Kidney capillary endothelial cell (primary cell): Measurements from ENCODE around the gene TRAPPC10.

Source experiments
- DNase-seq: peaks from one replicate; pipeline ENCODE4 v3.0.0-alpha.2; 2018; ENCODE audit warnings: low spot score

The TRAPPC10 gene

DNA sequence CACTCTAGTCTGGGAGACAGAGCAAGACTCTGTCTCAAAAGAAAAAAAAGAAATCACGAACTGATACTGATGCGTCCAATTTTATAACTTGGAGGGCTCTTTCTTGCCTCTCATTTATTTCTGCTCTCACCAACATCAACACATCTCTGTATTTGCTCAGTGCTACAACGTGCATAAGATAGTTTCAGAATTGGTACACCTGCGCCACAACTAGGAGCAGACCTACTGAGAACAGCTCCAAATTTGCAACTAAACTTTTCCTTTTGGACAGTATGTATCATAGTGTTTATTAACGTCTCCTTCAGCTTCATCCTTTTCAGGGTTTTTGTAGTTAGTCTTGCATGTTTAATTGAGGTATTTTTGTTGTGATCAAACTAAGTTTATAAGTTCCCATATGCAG, 27.7 kb downstream of the TRAPPC10 start:
- DNase-seq, result no peak

DNA sequence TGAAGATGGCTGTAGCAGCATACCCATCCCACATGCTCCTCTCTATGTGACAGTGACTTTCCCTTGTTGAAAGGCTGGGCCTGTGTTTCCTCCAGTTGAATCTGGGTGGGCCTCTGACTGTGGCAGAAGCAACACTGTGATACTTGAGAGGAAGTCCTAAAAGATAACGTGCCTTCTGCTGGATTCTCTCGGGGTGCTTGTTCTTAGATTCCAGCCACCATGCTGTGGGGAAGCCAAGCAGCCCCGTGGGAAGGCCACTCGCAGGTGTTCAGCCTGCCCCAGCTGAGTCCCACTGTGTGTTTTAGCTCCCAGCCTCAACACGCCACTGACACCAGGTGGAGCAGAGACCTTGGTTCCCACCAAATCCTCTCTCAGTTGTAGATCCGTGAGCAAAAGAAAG, 31.5 kb downstream of the TRAPPC10 start:
- DNase-seq, result no peak

DNA sequence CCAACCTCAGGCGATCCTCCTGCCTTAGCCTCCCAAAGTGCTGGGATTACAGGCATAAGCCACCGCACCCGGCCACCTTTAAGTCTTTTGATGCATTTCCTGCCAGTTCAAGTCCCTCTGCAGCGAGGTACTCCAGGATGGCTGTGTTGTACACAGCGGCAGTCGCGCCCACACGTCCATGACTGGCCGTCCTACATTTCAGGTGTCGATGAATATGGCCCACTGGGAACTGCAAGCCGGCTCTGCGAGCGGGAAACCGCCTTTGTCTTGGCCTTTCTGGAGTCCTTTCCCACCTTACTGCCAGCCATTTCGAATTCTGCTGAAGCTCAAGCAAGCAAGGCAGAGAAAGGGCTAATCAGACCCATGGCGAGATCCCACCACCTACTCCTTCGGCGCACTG, 34.6 kb downstream of the TRAPPC10 start:
- DNase-seq, result no peak

DNA sequence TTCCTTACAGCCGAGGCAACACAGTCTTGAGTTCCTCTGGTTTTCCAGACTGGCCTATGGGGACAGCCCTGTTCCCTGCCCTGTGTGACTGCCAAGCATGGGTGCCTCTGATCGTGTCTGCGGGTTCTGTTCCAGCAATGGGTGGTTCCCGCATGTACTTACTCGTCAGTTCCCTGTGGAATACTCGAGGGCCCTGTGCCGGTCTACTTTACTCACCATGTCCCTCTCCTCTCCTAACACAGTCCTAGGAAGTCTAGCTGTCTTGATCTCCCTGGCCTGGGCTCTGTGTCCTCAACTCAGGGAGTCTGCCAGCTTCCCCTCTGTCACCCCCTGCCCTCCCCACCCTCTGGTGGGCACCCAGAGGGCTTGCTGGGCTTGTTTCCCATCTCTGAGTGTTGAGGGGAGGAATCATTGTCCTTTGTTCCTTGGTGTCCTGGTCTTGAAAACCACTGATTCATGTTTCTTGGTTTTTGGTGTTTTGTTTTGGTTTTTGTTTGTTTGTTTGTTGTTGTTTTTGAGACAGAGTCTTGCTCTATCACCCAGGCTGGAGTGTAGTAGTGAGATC, 36.0 kb downstream of the TRAPPC10 start:
- DNase-seq, result no peak

DNA sequence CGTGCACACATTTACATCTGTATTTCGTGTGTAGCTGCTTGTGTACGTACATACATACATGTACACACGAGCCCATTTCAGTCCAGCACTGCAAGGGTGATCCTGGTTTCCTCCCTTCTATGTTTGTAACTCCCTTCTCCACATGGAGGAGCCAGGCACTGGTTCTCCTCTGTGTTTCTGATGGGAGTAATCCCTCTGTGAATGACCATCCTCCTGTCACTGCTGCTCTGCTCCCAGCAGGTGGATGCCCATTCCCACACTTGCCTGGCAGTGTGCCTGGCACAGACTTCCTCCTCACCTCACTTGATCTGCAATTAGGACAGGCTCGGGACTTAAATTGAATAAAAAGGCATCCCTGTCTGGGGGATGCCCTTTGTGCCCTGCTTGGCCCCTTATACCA, 37.1 kb downstream of the TRAPPC10 start:
- DNase-seq, result no peak

DNA sequence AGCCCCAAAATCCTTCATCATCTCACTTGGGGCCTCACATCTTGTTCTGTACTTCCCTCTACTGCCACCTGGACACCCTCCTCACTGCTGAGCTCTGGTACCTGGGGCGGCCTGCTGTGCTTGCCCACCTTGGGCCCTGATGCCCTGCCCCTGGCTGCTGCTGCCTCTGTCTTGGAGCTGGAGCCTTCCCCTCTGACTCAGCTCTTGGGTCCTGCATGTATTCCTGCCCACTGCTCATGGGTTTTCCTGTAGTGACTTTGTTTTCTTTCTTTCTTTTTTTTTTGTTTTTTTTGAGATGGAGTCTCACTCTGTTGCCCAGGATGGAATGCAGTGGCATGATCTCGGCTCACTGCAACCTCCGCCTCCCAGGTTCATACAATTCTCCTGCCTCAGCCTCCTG, 37.5 kb downstream of the TRAPPC10 start:
- no peak for DNase-seq

DNA sequence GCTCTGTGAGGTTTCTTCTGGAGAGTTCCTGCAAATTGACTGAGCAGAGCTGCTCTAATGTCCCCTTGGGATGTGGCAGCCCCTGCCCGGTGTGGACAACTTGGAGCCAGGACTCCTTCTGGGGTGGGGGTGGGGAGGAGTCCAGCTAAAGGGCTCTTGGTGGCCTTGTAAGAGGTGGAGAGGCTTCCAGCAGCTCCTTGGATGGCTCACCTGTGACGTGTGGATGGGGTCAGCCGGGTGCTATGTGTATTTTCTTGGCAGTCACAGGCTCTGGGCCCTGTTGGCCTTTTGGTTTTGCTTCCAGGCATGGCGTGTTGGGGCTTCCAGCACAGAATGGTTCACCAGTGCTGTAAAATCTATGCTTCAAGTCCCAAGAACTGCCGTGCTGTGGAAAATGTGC, 38.2 kb downstream of the TRAPPC10 start:
- no peak for DNase-seq

DNA sequence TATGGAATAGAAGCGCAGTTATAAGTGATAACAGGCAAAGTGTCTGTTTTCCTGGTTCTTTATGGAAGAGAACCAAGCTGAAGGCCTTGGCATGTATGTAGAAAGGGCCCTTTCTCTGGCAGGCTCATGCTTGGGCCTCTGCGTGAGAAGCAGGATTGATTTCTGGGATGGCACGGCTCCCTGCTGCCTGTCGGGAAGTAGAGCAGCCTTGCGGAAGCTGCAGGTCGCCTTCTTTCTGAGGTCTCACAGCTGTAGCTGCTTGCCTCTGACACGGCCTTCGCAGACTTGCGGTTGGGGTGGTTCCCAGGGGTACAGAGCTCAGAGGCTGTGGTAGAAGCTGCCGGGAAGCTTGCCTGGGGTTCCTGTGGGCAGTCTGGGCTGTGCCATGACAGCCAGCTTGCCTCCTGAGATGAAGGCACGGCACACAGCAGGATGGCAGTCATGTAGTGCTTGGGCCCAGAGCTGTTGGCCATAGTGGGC, 39.4 kb downstream of the TRAPPC10 start:
- no peak for DNase-seq

DNA sequence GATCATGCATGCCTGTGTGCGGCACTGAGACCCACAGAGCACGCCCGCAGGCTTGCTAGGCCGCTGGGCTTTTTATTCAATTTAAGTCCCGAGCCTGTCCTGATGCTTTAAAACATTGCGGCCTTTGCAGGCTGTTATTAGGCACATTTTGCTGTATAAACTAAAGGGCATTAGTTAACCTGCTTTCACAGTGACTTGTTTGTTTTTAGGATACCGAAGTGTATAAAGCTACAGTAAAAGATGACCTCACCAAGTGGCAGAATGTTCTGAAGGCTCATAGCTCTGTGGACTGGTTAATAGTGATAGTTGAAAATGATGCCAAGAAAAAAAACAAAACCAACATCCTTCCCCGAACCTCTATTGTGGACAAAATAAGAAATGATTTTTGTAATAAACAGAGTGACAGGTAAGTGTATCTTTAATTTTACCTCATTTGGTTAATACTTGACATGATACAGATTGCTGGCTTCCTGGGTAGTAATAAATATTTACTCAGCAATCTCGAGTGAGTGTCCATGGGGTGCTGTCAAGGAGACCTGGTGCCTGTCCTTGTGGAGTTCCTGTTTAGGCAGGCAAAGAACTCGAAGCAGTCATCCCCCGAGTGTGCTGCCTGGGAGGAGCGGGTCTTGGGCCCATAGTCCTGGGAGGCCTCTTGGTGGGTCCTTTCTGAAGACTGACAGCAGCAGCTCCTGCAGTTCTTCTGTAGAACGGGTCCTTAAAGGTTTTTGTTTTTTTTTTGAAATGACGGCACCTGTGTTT, 40.1 kb downstream of the TRAPPC10 start:
- no peak for DNase-seq

DNA sequence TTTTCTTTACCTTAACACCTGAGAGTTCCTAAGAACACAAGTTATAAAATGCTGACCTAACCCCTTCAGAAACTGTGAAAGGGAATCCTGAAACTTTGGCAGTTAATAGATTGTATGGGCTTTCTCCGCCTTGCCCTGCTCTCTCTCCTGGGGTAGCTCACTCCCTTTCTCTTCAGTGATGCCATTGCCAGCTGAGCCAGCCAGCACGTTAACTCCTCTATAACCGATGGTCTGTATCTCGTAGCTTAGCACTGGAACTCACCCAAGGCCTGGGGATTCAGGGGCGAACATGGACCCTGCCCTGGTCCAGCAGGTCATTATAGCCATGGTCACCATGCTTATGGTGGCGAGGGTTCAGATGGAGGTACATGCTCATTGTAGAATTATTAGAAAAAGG, 40.7 kb downstream of the TRAPPC10 start:
- DNase-seq, result no peak

DNA sequence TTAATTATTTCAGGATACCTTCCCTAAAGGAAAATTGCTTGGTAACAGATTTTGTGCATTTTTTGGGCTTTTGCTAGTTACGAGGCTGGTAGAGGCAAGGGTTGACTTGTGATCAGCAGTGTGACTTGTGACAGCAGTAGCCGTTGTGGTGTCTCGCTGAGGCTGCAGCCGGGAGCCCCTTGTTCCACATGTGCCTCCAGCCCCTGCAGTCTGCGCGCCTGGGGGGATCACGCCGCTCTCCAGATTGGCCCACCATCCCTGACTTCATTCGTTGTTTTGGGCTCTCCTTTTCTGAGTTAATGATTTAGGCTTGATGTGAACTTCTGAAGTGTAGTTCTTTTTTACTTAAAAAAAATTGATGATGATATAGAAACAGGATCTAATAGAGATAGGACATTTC, 41.5 kb downstream of the TRAPPC10 start:
- no peak for DNase-seq

DNA sequence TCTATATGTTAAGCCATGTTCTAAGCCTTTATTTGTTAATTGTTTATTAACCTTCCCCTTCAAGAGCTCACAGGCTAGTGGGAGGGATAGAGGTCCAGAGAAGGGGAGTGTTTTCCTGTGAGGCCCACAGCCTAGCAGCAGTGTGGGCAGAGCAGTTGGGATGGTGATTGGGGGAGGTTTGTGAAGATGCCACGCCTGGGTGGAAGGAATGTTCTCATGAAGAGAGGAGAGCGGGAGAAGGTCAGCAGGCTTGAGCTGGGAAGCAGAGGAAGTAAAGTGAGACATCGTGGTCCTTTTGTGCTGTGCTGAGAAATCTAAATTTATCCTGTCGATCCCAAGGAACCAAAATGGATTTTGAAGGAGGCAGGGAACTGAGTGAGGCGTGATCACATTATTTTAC, 42.6 kb downstream of the TRAPPC10 start:
- peak; percentile 4 for DNase-seq

DNA sequence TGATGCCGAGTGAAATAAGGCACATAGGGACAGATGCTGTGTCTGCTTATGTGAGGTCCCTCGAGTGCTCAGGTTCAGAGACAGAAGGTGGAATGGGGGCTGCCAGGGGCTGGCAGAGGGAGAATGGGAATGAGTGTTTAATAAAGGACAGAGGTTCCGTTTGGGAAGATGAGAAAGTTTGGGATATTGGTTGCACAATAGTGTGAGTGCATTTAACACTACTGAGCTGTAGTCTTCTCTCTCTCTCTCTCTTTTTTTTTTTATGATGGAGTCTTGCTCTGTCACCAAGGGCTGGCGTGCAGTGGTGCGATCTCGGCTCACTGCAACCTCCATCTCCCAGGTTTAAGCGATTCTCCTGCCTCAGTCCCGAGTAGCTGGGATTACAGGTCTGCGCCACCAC, 44.9 kb downstream of the TRAPPC10 start:
- no peak for DNase-seq

DNA sequence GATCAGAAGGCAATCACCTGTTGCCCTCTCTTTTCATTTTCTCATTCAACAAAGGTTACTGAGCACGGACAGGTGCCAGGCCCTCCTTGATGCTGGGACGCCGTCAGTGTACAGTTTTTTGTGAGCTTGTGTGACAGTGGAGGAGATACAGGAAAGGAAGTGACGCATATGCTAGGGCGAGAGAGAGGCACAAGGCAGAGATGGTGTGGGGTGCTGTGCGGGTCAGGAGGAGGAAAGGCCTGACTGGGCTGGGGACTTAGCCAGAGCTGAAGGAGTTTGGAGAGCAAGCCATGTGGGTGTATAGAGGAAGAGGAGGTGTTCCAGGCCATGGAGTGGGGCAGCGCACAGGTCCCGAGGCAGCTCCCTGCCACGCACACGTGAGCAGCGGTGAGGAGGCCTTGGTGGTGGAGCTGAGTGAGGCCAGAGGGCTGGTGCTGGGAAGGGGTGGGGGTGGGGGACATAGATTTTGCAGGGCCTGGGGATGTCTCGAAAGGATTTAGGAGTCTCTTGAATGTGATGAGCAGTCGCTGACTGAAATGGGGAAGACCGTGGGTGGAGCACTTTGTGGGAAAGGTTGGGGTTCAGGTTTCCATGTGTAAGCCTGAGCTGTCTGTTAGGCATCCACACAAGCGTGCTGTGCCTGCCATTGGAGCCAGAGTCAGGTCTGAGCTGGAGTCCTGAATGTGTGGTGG, 46.0 kb downstream of the TRAPPC10 start:
- no peak for DNase-seq

DNA sequence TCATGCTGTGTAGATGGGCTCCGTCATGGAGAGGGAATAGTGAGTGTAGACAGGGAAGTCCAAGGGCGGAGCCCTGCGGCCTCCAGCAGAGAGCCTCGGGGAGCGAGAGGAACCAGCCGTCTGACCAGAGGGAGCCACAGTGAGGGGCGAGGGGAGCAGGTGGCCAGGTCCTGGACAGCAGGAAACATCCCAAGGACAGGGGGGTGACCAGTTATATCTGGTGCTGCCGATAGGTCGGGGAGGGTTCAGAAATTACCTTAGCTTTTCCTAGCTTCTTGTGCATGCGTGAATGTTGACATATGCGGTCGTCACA, 46.5 kb downstream of the TRAPPC10 start:
- no peak for DNase-seq

DNA sequence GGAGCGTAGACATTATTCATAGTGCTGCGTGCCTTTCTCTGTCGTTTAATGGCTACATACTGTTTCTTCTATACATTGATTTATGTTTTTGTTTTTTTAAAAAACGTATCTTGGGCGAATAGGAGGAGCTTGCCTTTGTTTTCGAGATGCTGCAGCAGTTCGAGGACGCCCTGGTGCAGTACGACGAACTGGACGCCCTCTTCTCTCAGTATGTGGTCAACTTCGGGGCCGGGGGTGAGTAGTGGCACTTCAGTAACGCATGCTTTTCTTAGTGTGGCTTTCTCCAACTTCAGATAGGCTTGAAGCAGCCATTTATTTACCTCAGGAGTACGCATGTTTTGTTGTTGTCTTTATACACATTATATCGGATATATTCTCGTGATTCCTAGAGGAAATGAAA, 46.9 kb downstream of the TRAPPC10 start:
- no peak for DNase-seq

DNA sequence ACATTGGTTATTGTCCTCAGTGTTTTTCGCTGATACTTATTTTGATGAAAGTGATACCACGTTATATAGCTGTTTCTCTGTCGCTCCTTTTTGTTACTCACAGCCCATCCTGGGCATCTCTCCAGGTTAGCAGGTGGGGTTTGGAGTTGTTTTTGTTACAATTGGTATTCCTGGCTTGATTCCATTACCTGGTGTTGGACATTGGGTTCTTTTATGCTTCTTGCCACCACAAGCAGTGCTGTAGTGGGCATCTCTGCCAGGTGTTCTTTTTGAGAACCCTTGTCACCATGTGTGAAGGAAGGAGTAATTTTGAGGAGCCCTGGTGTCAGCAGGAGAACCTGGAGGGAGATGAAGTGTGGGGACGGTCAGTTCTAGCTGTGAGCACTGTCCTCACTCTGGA, 47.6 kb downstream of the TRAPPC10 start:
- no peak for DNase-seq

DNA sequence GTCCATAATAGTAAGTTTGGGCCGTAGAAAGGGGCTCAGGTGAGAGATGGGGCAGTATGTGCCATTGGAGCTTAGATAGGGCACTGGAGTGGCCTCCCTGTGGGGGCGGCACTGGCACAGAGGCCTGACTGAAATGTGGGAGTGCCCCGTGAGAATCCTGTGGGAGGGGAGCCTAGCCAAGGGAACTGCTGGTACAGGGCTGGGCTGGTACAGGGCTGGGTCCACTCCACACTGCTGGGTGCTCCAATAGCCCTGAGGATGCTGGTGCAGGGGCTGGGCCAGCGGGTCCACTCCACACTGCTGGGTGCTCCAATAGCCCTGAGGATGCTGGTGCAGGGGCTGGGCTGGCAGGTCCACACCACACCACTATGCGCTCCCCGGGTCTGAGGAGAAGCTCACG, 50.3 kb downstream of the TRAPPC10 start:
- no peak for DNase-seq

DNA sequence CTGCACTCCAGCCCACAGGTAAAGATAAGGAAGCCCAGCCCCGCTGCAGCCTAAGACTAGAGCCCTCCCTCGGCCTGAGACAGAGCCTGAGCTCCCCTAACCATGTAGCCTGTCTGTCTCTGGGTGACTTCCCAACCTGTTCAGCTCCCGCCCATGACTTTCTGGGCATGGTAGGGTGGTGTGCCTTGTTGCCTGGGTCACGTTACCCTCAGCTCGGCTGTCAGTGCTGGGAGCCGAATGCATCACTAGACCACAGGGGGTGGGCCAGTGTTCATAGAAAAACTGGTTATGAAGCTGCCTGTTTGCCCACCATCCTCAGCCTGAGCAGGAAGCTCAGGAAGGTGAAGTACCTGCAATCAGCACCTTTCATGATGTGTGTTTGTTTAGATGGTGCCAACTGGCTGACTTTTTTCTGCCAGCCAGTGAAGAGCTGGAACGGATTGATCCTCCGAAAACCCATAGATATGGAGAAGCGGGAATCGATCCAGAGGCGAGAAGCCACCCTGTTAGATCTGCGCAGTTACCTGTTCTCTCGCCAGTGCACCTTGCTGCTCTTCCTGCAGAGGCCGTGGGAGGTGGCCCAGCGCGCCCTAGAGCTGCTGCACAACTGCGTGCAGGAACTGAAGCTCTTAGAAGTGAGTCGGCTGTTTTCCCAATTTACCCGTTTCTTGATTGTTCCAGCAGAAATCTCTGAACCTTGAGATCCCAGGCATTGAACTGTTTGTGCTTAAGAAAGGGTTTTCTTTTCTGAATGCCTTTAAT, 51.2 kb downstream of the TRAPPC10 start:
- no peak for DNase-seq

DNA sequence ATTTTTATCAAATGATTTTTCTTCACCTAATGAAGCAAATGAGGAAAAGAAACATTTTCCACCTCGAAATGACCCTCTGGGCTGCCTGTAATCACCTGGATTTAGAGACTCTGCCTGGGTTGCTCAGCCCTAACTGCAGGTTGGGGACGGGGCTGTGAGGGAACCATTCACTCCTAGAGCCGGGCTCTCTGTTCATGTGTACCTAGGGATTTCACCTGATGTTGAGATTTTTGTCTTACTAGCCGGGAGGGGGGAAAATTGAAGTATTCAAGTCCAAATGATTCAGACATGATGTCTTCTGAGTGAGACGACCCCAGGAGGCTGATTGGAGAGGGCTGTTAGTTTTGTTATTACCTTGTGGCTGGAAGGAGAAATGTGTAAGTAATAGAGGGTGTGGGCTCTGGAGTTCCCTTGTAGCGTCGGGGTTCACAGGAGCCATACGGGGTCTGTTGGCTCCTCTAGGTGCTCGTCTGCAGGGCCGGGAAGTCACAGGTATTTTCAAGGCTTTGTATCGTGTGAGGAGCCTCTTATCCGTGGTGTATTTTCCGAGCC, 52.8 kb downstream of the TRAPPC10 start:
- no peak for DNase-seq

DNA sequence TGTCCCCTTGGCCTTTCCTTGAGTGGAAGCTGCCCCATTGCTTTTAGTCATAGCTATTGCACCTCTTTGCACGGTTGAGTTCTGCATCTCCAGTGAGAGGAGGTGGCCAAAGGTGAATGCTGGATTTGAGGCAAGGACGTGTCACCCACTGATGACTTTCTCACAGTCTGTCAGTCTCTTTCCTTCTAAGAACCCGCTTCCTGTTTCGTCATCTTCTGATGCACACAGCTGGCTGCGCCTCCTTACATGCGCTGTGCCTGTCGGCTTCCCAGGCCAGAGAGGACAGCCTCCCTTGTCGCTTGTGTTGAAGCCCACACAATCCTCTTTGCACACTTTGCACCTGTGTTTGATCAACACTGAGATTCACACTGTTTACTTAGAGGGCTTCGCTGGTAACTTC, 53.3 kb downstream of the TRAPPC10 start:
- DNase-seq, result peak; percentile 14

DNA sequence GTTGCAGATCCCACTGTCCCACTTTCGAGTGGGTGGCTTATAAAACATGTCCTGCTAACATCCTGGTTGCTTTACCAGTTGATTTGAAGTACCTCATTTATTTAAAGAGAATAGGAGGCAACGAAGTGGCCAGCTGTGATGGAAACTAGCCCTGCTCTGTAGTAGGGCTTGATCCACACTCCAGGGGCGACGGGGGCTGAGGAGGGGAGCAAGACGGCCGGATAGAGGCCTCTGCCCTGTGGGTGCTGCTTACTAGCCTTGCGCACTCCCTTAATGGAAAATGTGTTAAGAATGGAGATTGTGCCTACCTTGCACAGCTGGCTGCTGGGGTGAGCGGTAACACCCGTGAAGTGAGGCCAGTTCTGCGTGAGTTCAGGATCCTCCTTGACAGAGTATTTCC, 54.0 kb downstream of the TRAPPC10 start:
- no peak for DNase-seq
